Umbilical cord (tissue), 2 donors: ENCODE measurements around the gene WDR70. TPM values are rescaled to one million over a fixed set of nuclear protein-coding genes. Genes with fewer than 3 reads are reported as not detected.
"Not testable (repeated sequence)": the region's sequence is repeated elsewhere in the genome, so short reads cannot be mapped to it uniquely, and the experiment has no call there.

ENCODE experiments used
- DNase-seq: peaks from one replicate; pipeline ENCODE4 v3.0.0-alpha.2; 2015; ENCODE audit warnings: low spot score
- total RNA-seq: library from RNA; depleted of rRNA; stranded (reverse); fragments of >200 nt; gene quantifications from one replicate; pipeline ENCODE4 v1.2.3, GENCODE V29; 2014; ENCODE audit warnings: low replicate concordance; ENCODE audit not compliant: insufficient read depth

Gene WDR70
- total RNA-seq, 1 donor from 2014 or later: 17.3 TPM

GRCh38 chr5:37795292-37795691 lies 416.2 kb downstream of the WDR70 start:
- DNase-seq: not testable (repeated sequence)

GRCh38 chr5:37796435-37796834 lies 417.3 kb downstream of the WDR70 start:
- DNase-seq: not testable (repeated sequence)

- no peak for DNase-seq
These were observed 420.8 kb downstream of the WDR70 start for GRCh38 chr5:37799865-37800421.

GRCh38 chr5:37801521-37801920 lies 422.4 kb downstream of the WDR70 start:
- no peak for DNase-seq

Other genes starting within 250 kb of the WDR70 start
- gene CPLANE1, start 129.9 kb upstream of the WDR70 start, total RNA-seq: 34.2 TPM
- gene NUP155, start 8.2 kb upstream of the WDR70 start, total RNA-seq: 27.9 TPM